H9 (cell line): Measurements from ENCODE around the gene CLN3. TPM values are rescaled to one million over a fixed set of nuclear protein-coding genes. Genes with fewer than 3 reads are reported as not detected.

ENCODE experiments used
- DNase-seq: peaks from one replicate; pipeline ENCODE4 v3.0.0-alpha.2; 2017
- H2AFZ ChIP-seq: one replicate; pipeline ENCODE4 v1.6.1; 2013; ENCODE audit warnings: mild to moderate bottlenecking, low read length, control low read depth, moderate library complexity
- H2AK5ac ChIP-seq: 2 replicates; pipeline ENCODE4 v1.6.1; 2013; ENCODE audit warnings: low read length, control low read depth, mixed read lengths; ENCODE audit not compliant: insufficient read length
- H2BK120ac ChIP-seq: one replicate; pipeline ENCODE4 v1.6.1; 2013; ENCODE audit warnings: low read depth, mild to moderate bottlenecking, low read length, control low read depth, inconsistent platforms; ENCODE audit not compliant: poor library complexity, severe bottlenecking
- H2BK12ac ChIP-seq: 2 replicates; pipeline ENCODE4 v1.6.1; 2013; ENCODE audit warnings: low read length, control low read depth, mixed read lengths, low read depth; ENCODE audit not compliant: insufficient read length
- H2BK15ac ChIP-seq: 2 replicates; pipeline ENCODE4 v1.6.1; 2013; ENCODE audit warnings: low read depth, low read length, control low read depth
- H2BK20ac ChIP-seq: one replicate; pipeline ENCODE4 v1.6.1; 2013; ENCODE audit warnings: low read depth, mild to moderate bottlenecking, low read length, control low read depth, inconsistent platforms; ENCODE audit not compliant: poor library complexity, severe bottlenecking
- H2BK5ac ChIP-seq: 2 replicates; pipeline ENCODE4 v1.6.1; 2013; ENCODE audit warnings: low read length, control low read depth, mixed read lengths; ENCODE audit not compliant: insufficient read length
- H3K14ac ChIP-seq: 2 replicates; pipeline ENCODE4 v1.6.1; 2013; ENCODE audit warnings: low read length, control low read depth; ENCODE audit not compliant: insufficient read depth
- H3K18ac ChIP-seq: 2 replicates; pipeline ENCODE4 v1.6.1; 2013; ENCODE audit warnings: low read depth, mild to moderate bottlenecking, mixed read lengths, low read length, control low read depth; ENCODE audit not compliant: insufficient read length
- H3K23ac ChIP-seq: 2 replicates; pipeline ENCODE4 v1.6.1; 2013; ENCODE audit warnings: low read length, control low read depth, mixed read lengths, low read depth; ENCODE audit not compliant: insufficient read length
- H3K23me2 ChIP-seq: 2 replicates; pipeline ENCODE4 v1.6.1; 2013; ENCODE audit warnings: low read depth, mild to moderate bottlenecking, mixed read lengths, low read length, control low read depth; ENCODE audit not compliant: insufficient read length, poor library complexity, severe bottlenecking
- H3K27ac ChIP-seq: 2 replicates; pipeline ENCODE4 v1.5.1; 2013; ENCODE audit warnings: low read length, control low read depth, mixed read lengths, low read depth; ENCODE audit not compliant: insufficient read length
- H3K27me3 ChIP-seq: 2 replicates; pipeline ENCODE4 v1.6.1; 2013; ENCODE audit warnings: low read length, control low read depth, inconsistent platforms; ENCODE audit not compliant: insufficient read depth
- H3K4ac ChIP-seq: 2 replicates; pipeline ENCODE4 v1.6.1; 2013; ENCODE audit warnings: low read depth, mild to moderate bottlenecking, control low read depth, inconsistent platforms, low read length, moderate library complexity
- H3K4me1 ChIP-seq: 2 replicates; pipeline ENCODE4 v1.6.1; 2013; ENCODE audit warnings: low read length, control low read depth, inconsistent platforms; ENCODE audit not compliant: insufficient read depth
- H3K4me2 ChIP-seq: 2 replicates; pipeline ENCODE4 v1.6.1; 2013; ENCODE audit warnings: low read length, control low read depth, mixed read lengths; ENCODE audit not compliant: insufficient read length, insufficient read depth
- H3K56ac ChIP-seq: 2 replicates; pipeline ENCODE4 v1.6.1; 2013; ENCODE audit warnings: low read depth, mild to moderate bottlenecking, mixed read lengths, low read length, control low read depth; ENCODE audit not compliant: insufficient read length
- H3K79me1 ChIP-seq: 2 replicates; pipeline ENCODE4 v1.6.1; 2013; ENCODE audit warnings: low read depth, mild to moderate bottlenecking, moderate library complexity, low read length, control low read depth, inconsistent platforms; ENCODE audit not compliant: insufficient read depth, poor library complexity, severe bottlenecking
- H3K79me2 ChIP-seq: 2 replicates; pipeline ENCODE4 v1.6.1; 2013; ENCODE audit warnings: low read length, control low read depth, inconsistent platforms; ENCODE audit not compliant: insufficient read depth
- H3K9ac ChIP-seq: 2 replicates; pipeline ENCODE4 v1.6.1; 2013; ENCODE audit warnings: low read length, control low read depth, mixed read lengths; ENCODE audit not compliant: insufficient read length; ENCODE audit errors: extremely low read depth
- H3K9me3 ChIP-seq: one replicate; pipeline ENCODE4 v1.6.1; 2013; ENCODE audit warnings: low read depth, low read length, inconsistent platforms; ENCODE audit not compliant: control insufficient read depth
- H3T11ph ChIP-seq: one replicate; pipeline ENCODE4 v1.6.1; 2013; ENCODE audit warnings: mild to moderate bottlenecking, low read length, control low read depth, inconsistent platforms
- H4K20me1 ChIP-seq: one replicate; pipeline ENCODE4 v1.6.1; 2013; ENCODE audit not compliant: control insufficient read depth, insufficient read length, insufficient read depth
- H4K5ac ChIP-seq: 2 replicates; pipeline ENCODE4 v1.6.1; 2013; ENCODE audit warnings: low read depth, mild to moderate bottlenecking, mixed read lengths, low read length, control low read depth; ENCODE audit not compliant: insufficient read length
- H4K8ac ChIP-seq: replicated peaks from 2 replicates; pipeline ENCODE4 v1.6.1; 2013; ENCODE audit warnings: low read length, control low read depth, mixed read lengths, low read depth; ENCODE audit not compliant: insufficient read length
- H4K91ac ChIP-seq: 2 replicates; pipeline ENCODE4 v1.6.1; 2013; ENCODE audit warnings: low read depth, mild to moderate bottlenecking, moderate library complexity, mixed read lengths, low read length, control low read depth; ENCODE audit not compliant: insufficient read length
- H3K27ac Mint-ChIP-seq, 3 experiments: 2 replicates in 2 of 3; 3 replicates in 1 of 3; pipeline ENCODE4 v1.8.0; 2020 to 2021; ENCODE audit warnings: mixed read lengths in 3 of 3, mild to moderate bottlenecking in 1 of 3, moderate library complexity in 1 of 3
- H3K27me3 Mint-ChIP-seq: 2 replicates; pipeline ENCODE4 v1.8.0; 2021; ENCODE audit warnings: low read depth, mild to moderate bottlenecking, moderate library complexity, mixed read lengths
- H3K36me3 Mint-ChIP-seq, 3 experiments: 2 replicates in 2 of 3; 3 replicates in 1 of 3; pipeline ENCODE4 v1.8.0; 2020 to 2021; ENCODE audit warnings: low read depth in 3 of 3, mixed read lengths in 3 of 3; ENCODE audit not compliant: insufficient read depth in 1 of 3
- H3K4me1 Mint-ChIP-seq, 2 experiments: 2 replicates each; pipeline ENCODE4 v1.8.0; 2020; ENCODE audit warnings: mixed read lengths in 2 of 2
- H3K4me3 Mint-ChIP-seq, 2 experiments: 2 replicates in 1 of 2; 3 replicates in 1 of 2; pipeline ENCODE4 v1.8.0; 2020 to 2021; ENCODE audit warnings: mild to moderate bottlenecking in 2 of 2, mixed read lengths in 2 of 2, moderate library complexity in 1 of 2
- H3K9me3 Mint-ChIP-seq, 2 experiments: 2 replicates in 1 of 2; 3 replicates in 1 of 2; pipeline ENCODE4 v1.8.0; 2020; ENCODE audit warnings: mild to moderate bottlenecking in 2 of 2, mixed read lengths in 2 of 2, moderate library complexity in 1 of 2
- CTCF ChIP-seq: fragments of 200-600 bp; sonication (generic); conservative IDR thresholded peaks from 3 replicates; pipeline ENCODE4 v1.8.0; 2021; ENCODE audit warnings: antibody characterized with exemption, mild to moderate bottlenecking
- WGBS: extraction: QIAGEN DNeasy Blood & Tissue Kit; methylation state at CpG from one replicate; pipeline ENCODE4 v1.1.7; 2013; ENCODE audit warnings: missing lambda C conversion rate, low lambda C conversion rate, mixed read lengths; ENCODE audit not compliant: insufficient read length; ENCODE audit errors: extremely low coverage; 5-methylcytosine and 5-hydroxymethylcytosine counted together
- total RNA-seq: library from RNA; stranded (reverse); gene quantifications from 2 replicates; pipeline ENCODE4 v1.2.1, GENCODE V29; 2021

The CLN3 gene
- total RNA-seq, 1 experiment from 2014 or later: 21.4 TPM

- Histone ChIP-seq H3K4me2 (no peak overlapping the region), H4K91ac (no peak overlapping the region), H3K14ac (no peak overlapping the region), H3K9me3 (no peaks in the 10 kb centered on the region), H3K27ac (no peak overlapping the region), H2BK120ac (no peak overlapping the region), H3K9ac (no peak overlapping the region), H3K4ac (no peak overlapping the region), H3K23ac (no peak overlapping the region), H2AFZ (no peak overlapping the region), H2AK5ac (no peak overlapping the region), H4K20me1 (no peaks in the 10 kb centered on the region), H3K27me3 (no peaks in the 10 kb centered on the region), H3K79me2 (no peaks in the 10 kb centered on the region), H2BK20ac (no peak overlapping the region), H3K23me2 (no peaks in the 10 kb centered on the region), H2BK15ac (no peak overlapping the region), H4K5ac (no peak overlapping the region), H2BK12ac (no peak overlapping the region), H2BK5ac (no peak overlapping the region), H3K79me1 (no peaks in the 10 kb centered on the region), H3K4me1 (no peaks in the 10 kb centered on the region), H3T11ph (no peak overlapping the region), H4K8ac (no peak overlapping the region), H3K18ac (no peak overlapping the region), H3K56ac (no peak overlapping the region)
- Mint-ChIP-seq H3K27ac (no peak overlapping the region), H3K9me3 (no peaks in the 10 kb centered on the region), H3K36me3 (no peaks in the 10 kb centered on the region), H3K27me3 (peaks cover 14% of the 10 kb centered on the region), H3K4me1 (0 out of 4 replicates have a peak, but pooled peaks cover 0 to 5% of the 10 kb centered on the region in 2 experiments), H3K4me3 (no peak overlapping the region)
- no CpG with 5 or more reads among the region's 8 CpGs for WGBS
- no peak for TF ChIP-seq CTCF
- DNase-seq: no peak
These were observed 13.0 kb upstream of the CLN3 start for GRCh38 chr16:28504707-28505404.
